SH-SY5Y (cell line): ENCODE data around the gene SPI1.

Experiments used
- GATA2 ChIP-seq: IDR thresholded peaks from 2 replicates; pipeline ENCODE4 v1.6.1; 2011; ENCODE audit warnings: mild to moderate bottlenecking, low read depth, low read length
- GATA3 ChIP-seq: IDR thresholded peaks from 2 replicates; pipeline ENCODE4 v1.6.1; 2011; ENCODE audit warnings: low read depth, mild to moderate bottlenecking, low read length, moderate library complexity

DNA sequence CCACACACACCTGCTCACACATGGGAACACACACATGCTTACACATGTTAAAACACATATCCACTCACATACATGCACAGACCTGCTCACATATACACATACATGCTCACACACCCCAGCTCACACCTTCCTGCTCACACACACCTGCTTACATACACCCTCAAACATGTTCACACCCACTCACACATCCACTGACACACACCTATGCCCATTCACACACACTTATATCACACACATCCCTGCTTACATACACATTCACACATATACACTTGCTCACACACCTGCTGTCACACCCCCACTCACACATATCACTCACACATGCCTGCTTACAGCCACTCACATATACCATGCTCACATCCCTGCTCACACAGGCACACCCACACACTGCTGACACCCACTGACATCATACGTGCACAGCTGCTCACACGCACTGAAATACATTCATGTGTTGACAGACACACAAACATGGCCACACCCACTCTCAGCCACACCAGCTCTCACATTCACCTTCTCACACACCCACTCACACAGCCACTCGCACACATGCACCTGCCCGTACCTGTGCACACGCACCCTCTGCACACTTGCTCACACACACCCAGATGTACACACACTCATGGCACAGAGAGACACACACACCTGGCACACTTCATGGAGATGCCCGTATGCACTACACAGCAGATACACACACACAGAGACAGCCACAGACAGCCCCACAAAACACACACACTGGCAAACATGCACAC is 20.2 kb downstream of the SPI1 start:
- TF ChIP-seq GATA2 = no peak
- no peak for TF ChIP-seq GATA3
